DND-41 (cell line): ENCODE measurements around the gene SHROOM2.

Experiments
- CTCF ChIP-seq: IDR thresholded peaks from 2 replicates; pipeline ENCODE4 v1.5.1; 2012; ENCODE audit warnings: borderline replicate concordance, low read length, moderate library complexity, mild to moderate bottlenecking; ENCODE audit not compliant: poor library complexity, severe bottlenecking; ENCODE audit errors: extremely low read depth
- EZH2 ChIP-seq: IDR thresholded peaks from 3 replicates; pipeline ENCODE4 v1.6.1; 2012; ENCODE audit warnings: borderline replicate concordance, low read depth, mild to moderate bottlenecking, moderate library complexity, low read length, inconsistent platforms; ENCODE audit not compliant: severe bottlenecking

- TF ChIP-seq CTCF: no peak
- no peak for TF ChIP-seq EZH2
These were observed 96.6 kb downstream of the SHROOM2 start for GRCh38 chrX:9882669-9883446.
